RCC 7860 (cell line): ENCODE results near the gene GIMAP1.

Experiments used
- DNase-seq: peaks from one replicate; pipeline ENCODE4 v3.0.0-alpha.2; 2015; ENCODE audit warnings: low spot score
- FAIRE-seq: peaks from 2 replicates; lab custom pipeline; 2012; peaks lifted over from hg19 to GRCh38; lab: Jason Lieb, UNC

The GIMAP1 gene

GRCh38 chr7:150745876-150746275 lies 29.5 kb downstream of the GIMAP1 start:
- no peak for FAIRE-seq
- DNase-seq: no peak

DNA sequence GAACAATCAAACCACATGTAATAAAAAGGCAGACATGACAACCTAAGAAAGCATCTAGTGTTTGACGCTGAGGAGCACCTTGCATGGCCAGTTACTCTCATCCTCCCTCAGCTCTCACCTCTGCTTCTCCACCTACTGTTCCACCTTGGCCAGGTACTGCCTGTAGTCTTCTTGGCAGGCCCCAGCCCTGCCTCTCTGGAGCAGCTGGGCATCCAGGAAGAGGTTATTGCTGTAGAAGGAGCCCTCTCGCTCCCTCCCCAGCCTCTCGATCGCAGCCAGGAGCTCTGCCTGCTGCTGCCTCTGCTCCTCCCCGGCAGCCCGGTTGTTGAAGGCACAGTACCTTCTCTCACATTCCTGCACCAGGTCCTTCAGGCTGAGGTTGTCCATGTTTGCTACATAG lies 30.5 kb downstream of the GIMAP1 start:
- FAIRE-seq: no peak
- DNase-seq: no peak

GRCh38 chr7:150748376-150748775 lies 32.0 kb downstream of the GIMAP1 start:
- FAIRE-seq (no peak), DNase-seq (no peak)

- FAIRE-seq: no peak
- no peak for DNase-seq
Observed at GRCh38 chr7:150751702-150752101, 35.3 kb downstream of the GIMAP1 start.

DNA sequence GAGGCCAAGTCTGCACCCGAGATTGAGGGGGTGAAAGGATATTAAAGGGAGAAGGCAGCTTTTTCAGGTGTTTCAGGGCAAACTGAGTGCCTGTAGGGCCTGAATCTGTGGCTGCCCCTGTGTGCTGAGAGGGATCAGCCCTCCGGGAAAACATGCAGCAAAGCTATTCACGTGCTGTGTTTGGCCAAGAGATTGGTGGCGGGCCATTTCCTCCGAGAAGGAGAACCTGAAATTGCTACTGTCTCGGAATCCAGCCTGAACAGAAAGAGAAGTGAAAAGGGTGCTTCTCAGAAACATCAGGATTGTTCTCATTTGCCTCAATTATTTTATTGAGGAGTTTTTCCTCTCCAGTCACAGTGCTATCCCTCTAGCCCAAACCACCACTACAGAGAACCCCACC lies 36.8 kb downstream of the GIMAP1 start:
- FAIRE-seq (no peak), DNase-seq (no peak)

GRCh38 chr7:150753826-150754603 lies 37.6 kb downstream of the GIMAP1 start:
- FAIRE-seq: no peak
- peak; percentile 34 for DNase-seq

- DNase-seq: no peak
- no peak for FAIRE-seq
Observed at GRCh38 chr7:150754951-150755350, 38.5 kb downstream of the GIMAP1 start.

GRCh38 chr7:150755473-150756099 lies 39.2 kb downstream of the GIMAP1 start:
- FAIRE-seq (no peak), DNase-seq (no peak)

DNA sequence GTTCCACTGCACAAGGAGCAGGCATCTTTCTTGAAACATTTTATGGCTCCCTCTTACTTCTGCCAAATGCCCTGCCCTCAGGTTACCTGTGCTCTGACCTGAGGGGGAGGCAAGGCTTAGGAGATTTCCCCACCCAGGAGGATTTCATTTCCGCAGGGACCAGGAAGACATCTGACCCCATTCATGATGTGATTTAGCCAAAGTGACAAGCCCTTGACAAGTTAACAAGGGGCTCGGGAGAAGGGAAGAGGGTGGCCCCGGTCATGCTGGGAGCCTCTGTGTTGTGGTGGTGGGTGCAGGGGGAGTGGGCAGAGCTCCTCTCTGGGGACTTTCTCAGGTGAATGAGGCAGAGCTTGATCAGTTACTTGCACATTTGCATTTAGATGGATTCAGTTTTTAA lies 39.8 kb downstream of the GIMAP1 start:
- FAIRE-seq (no peak), DNase-seq (no peak)

DNA sequence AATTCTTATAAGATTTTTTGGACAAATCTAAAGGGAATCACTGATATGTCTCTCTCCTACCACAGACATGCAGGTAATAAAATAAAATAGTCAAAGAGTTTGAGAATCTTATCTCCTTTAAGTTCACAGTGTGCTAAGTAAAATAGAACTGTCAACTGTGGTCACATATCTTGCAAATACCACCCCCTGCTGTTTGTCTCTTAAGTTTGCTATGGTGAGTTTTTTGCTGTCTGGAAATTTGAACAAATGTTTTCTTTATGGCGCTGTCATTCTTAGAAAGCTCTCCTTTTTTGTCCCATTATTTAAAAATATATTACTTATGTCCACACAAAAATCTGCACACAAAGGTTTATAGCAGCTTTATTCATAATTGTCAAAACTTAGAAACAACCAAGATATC lies 40.4 kb downstream of the GIMAP1 start:
- peak; percentile 23 for FAIRE-seq
- no peak for DNase-seq

DNA sequence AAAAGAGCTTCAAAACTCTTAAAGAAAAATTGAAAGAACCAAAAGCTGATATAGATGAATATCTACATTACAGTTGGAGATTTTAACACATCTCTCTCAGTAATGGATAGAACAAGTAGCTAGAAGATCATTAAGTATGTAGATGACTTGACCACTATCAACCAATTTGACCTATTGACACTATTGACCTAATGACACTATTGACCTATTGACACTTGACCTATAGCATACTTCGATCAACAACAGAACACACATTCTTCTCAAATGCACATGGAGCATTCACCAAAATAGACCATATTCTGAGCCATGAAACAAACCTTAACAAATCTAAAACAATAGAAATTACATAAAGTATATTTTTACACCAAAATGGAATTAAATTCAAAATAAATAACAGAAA lies 43.1 kb downstream of the GIMAP1 start:
- FAIRE-seq: no peak
- DNase-seq: no peak

- DNase-seq (no peak), FAIRE-seq (no peak)
Observed at GRCh38 chr7:150766334-150766709, 49.9 kb downstream of the GIMAP1 start.

GRCh38 chr7:150769768-150770167 lies 53.4 kb downstream of the GIMAP1 start:
- DNase-seq (no peak), FAIRE-seq (no peak)
